Measurements from ENCODE around the gene SMG7.

SMG7 gene

GRCh38 chr1:183596500-183596899, 124.2 kb downstream of the SMG7 start:
- no peak for DNase-seq

- DNase-seq, result no peak
Observed at GRCh38 chr1:183597656-183598347, 125.5 kb downstream of the SMG7 start.

- no peak for DNase-seq
Observed at GRCh38 chr1:183598386-183598785, 126.1 kb downstream of the SMG7 start.

GRCh38 chr1:183600136-183600535, 127.8 kb downstream of the SMG7 start:
- no peak for DNase-seq

GRCh38 chr1:183600634-183601033, 128.3 kb downstream of the SMG7 start:
- no peak for DNase-seq

GRCh38 chr1:183602510-183602909, 130.2 kb downstream of the SMG7 start:
- DNase-seq, result no peak

All from SHP77 (cell line).